IPS-18c (cell line): ENCODE results near the gene KLHL1.

Source experiments
- H3K4me3 ChIP-seq: 2 replicates; pipeline ENCODE4 v1.7.0; 2013; ENCODE audit warnings: low read depth, mild to moderate bottlenecking, low read length, moderate library complexity; ENCODE audit not compliant: insufficient read depth
- H3K9me3 ChIP-seq: one replicate; pipeline ENCODE4 v1.6.1; 2013; ENCODE audit warnings: mild to moderate bottlenecking, low read length, moderate library complexity; ENCODE audit not compliant: control insufficient read depth, insufficient read depth

Gene KLHL1

DNA sequence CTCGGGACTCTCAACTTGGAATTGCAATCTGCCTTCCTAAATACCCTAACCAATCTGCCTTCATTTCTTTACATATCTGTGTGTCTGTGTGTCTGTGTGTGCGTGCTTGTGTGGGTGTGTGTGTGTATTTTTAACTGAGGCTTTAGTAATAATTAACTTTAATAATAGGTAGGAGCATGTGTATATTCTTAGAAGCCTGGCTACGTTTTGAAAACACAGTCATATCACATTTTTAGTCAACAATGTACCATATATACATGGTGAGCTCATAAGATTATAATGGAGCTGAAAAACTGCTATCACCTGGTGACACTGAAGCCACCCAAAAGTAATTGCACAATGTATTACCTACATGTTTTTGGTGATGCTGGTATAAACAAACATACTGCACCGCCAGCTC is 66.1 kb downstream of the KLHL1 start:
- H3K4me3 ChIP-seq, result no peak overlapping the region
- H3K9me3 ChIP-seq, result no peaks in the 10 kb centered on the region

DNA sequence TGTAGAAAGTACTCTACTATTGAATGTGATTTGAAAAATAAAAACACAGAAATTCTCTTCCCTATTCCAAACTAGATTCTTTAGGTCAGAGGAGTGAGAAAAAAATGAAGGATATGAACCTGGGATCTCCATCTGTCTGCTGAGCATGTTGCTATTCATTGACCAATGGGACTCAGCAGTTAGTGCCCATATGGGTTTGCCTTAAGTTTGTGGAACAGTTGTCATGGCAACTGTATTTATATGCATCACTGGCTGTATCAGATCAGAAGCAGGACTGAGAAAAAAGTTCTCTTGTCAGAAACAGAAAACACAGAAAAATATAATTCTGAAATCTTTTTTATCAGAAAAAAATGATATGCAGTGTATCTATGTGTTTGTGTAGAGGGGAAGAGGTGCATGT is 74.0 kb downstream of the KLHL1 start:
- H3K4me3 ChIP-seq, result no peak overlapping the region
- H3K9me3 ChIP-seq, result no peaks in the 10 kb centered on the region

DNA sequence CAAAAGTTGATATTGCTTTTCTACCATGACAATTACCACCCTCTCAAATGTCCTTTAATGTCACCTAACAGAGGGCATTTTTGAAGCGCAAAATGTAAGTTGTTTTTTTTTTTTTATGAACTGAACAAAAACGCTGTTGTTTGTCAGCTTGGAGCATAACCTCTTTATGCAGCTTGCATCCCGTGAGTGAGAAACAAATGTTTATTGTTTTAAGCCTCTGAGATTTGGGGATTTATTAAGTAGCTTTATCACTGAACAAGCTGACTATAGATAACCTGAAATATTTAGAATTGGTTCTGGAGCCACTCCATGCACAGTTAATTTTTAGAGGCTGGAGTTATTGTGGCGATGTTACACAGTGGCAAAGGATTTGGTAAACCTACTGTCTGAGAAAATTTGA is 80.7 kb downstream of the KLHL1 start:
- H3K9me3 ChIP-seq, result no peaks in the 10 kb centered on the region
- no peak overlapping the region for H3K4me3 ChIP-seq

DNA sequence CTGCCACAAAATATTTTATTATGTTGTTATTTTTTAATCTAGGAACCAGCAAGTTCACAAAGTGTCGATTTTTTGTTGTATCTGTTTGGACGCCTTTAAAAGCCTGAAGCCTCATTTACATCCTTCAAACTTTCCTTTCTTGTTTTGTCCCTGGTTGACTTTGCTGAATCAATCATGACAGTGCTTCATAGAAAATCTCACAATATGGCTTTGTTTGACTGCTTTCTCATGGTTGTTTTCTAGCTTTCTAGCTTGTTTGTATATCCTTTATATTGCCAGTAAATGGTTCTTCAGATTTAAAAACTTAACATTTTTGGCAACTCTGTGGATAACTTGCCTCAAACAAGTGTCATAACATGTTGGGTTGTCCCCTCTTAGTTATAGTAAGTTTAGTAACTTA is 84.7 kb downstream of the KLHL1 start:
- Histone ChIP-seq H3K9me3 (no peaks in the 10 kb centered on the region), H3K4me3 (no peak overlapping the region)

DNA sequence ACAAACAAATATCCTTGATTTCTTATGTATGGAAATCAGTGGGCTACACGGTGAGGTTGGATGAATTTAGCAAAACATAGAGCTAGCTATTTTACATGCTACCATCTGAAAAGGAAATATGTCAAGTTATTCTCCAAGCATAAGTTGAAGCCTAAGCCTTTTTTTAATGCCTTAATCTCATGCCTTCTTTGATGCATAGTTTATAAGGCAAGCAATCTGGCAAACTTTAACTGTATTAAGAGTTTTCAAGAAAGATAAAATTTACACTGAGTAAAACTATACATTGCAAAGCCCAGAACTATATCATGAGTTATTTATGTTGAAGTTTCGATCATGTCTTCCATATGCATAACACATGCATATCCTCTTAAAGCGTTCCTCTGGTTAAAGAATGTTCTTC is 85.6 kb downstream of the KLHL1 start:
- Histone ChIP-seq H3K4me3 (no peak overlapping the region), H3K9me3 (no peaks in the 10 kb centered on the region)

DNA sequence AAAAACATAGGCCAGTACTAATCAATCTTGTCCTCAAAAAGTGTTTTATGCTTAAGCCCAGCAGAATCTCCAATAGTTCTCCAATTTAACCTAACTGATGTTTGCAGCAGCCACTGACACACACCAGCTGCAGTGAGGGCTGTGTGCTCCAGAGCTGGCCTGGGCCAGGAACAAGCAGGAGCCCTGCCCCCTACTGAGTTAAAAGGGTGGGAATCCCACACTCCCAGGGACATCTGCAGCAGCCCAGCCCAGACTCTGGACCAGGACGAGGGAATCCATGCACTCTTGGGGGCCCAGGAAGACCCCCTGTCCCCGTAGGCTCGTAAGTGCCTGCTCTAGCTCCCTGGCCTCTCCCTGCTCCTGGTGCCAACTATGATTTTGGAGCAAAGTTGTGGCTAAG is 92.1 kb downstream of the KLHL1 start:
- Histone ChIP-seq H3K4me3 (no peak overlapping the region), H3K9me3 (no peaks in the 10 kb centered on the region)

GRCh38 chr13:70014337-70014736 is 93.9 kb downstream of the KLHL1 start:
- no peaks in the 10 kb centered on the region for H3K9me3 ChIP-seq

GRCh38 chr13:69999875-70000274 is 108.4 kb downstream of the KLHL1 start:
- Histone ChIP-seq H3K4me3 (no peak overlapping the region), H3K9me3 (no peaks in the 10 kb centered on the region)

More at GRCh38 chr13:70014337-70014736, 93.9 kb downstream of the KLHL1 start:
- H3K4me3 ChIP-seq, result no peak overlapping the region

- no peak overlapping the region for H3K4me3 ChIP-seq
These were observed 111.2 kb downstream of the KLHL1 start for GRCh38 chr13:69997061-69997460.

GRCh38 chr13:69980799-69981198 is 127.5 kb downstream of the KLHL1 start:
- H3K4me3 ChIP-seq, result no peak overlapping the region
- no peaks in the 10 kb centered on the region for H3K9me3 ChIP-seq

More at GRCh38 chr13:69997061-69997460, 111.2 kb downstream of the KLHL1 start:
- H3K9me3 ChIP-seq, result no peaks in the 10 kb centered on the region

DNA sequence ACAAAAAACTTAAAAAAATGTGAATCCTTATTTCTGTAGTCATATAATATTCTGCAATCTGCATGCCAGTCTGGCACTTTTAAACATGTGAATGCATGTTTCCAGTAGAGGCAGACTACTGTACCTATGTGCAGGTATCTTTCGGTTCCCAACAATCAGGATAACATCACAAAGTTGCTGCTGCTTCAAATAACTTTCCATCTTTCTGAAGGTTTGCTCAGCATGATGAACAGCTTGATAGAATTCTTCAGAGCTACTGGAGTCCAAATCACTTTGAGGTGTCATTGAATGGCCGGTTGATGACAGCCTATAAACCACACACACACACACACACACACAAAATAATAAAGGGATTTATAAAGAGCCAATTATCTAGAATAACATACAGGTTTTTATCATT is 132.8 kb downstream of the KLHL1 start:
- Histone ChIP-seq H3K9me3 (no peaks in the 10 kb centered on the region), H3K4me3 (no peak overlapping the region)

DNA sequence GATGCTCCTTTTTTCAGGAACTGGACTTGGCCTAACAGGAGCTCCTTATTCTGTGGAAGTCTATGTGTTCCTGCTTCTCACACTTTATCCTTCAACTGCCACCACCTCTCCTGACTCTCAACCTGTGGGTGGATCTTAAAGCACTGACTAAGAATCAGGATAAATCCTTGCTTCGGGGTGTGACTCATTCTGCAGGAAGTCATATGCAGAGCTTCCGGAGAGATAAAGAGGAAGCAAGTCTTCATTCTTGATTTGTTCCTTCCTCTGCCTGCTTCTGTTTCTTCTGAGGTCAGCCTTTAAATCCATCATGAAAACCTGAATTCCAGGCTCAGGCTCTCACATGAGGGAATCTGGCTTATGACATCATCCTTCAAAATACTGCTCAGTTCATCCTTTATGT is 137.7 kb downstream of the KLHL1 start:
- Histone ChIP-seq H3K4me3 (no peak overlapping the region), H3K9me3 (no peaks in the 10 kb centered on the region)

- Histone ChIP-seq H3K9me3 (no peaks in the 10 kb centered on the region), H3K4me3 (no peak overlapping the region)
These were observed 149.2 kb downstream of the KLHL1 start for GRCh38 chr13:69959046-69959445.

DNA sequence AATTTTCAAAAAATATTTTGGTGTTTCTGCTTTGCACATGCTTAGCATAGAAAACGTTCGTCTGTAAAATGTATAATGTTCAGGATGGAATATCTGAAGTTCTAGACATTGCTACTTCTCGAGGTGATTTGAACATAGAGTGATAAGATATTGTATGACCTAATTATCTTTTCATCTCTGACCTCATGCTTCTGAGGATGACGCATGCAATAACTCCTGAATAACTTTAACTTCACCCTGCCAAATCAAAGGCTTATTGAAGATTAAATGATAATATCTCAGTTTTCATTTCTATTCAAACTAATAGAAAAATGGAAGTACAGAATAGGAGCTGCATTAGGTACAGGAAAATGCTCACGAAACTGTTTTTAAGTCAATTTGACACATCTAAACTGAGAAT is 151.4 kb downstream of the KLHL1 start:
- no peaks in the 10 kb centered on the region for H3K9me3 ChIP-seq
- no peak overlapping the region for H3K4me3 ChIP-seq

GRCh38 chr13:69956349-69956748 is 151.9 kb downstream of the KLHL1 start:
- no peak overlapping the region for H3K4me3 ChIP-seq
- H3K9me3 ChIP-seq, result no peaks in the 10 kb centered on the region

DNA sequence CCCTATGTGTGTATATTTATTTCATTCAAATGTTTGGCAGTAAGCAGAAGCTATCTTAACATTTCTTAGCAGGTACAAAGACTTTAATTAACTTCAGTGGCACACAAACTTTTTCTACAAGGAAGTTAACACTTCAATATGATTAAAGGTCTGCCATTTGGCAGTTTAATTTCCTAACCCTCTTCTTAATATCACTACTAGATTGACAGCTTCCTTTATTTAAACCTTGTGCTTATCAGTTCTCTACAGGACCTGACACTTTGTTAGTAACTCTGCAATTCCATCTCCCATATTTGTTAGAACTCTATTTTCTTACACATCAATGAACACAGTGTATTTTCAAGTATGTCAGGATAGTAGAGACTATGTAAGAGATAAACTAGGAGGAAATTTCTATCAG is 153.0 kb downstream of the KLHL1 start:
- H3K9me3 ChIP-seq, result no peaks in the 10 kb centered on the region
- no peak overlapping the region for H3K4me3 ChIP-seq

DNA sequence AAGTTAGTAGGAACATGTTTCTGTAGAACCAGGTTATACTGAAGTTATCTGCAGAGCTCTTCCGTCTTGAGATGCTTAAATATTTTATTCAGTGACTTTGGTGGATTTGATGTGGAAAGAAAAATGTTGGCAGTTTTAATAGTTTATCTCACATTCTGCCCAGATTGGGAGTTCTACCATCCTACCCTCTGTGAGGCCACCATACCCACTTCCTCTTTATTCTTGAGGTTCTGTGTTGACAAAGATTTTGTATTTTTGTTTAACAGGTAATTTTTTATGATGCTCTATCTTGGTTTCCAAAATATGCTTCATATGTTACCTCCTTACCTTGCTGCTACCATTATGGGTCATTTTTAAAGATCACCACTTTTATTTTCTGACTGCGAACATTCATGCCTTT is 156.8 kb downstream of the KLHL1 start:
- Histone ChIP-seq H3K4me3 (no peak overlapping the region), H3K9me3 (no peaks in the 10 kb centered on the region)

DNA sequence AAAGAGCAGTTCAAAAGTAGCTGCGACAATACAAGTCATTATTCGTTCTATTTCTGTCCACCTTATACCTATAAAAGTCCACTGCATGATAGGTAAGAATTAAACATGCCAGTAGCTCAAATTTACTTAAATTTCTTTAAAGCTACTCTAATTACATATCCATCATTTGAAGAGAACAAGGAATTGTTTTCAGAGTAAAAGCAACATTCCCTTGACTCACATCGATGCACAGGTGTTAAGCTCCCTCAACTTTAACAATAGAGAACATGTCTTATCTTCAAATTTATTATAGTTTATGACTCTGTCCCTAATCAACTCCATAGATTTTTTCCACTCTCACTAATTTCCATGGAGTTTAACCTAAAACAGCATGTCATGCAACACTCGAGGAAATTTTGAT is 158.1 kb downstream of the KLHL1 start:
- no peak overlapping the region for H3K4me3 ChIP-seq

GRCh38 chr13:69948016-69948415 is 160.2 kb downstream of the KLHL1 start:
- H3K4me3 ChIP-seq, result no peak overlapping the region
- no peaks in the 10 kb centered on the region for H3K9me3 ChIP-seq

More for the DNA sequence above, 158.1 kb downstream of the KLHL1 start:
- no peaks in the 10 kb centered on the region for H3K9me3 ChIP-seq

GRCh38 chr13:69947582-69947981 is 160.7 kb downstream of the KLHL1 start:
- Histone ChIP-seq H3K4me3 (no peak overlapping the region), H3K9me3 (no peaks in the 10 kb centered on the region)
